IPS-NIHi7 (cell line): ENCODE measurements around the gene ZC2HC1C.
"Not testable (repeated sequence)": the region's sequence is repeated elsewhere in the genome, so short reads cannot be mapped to it uniquely, and the experiment has no call there.

ENCODE experiments used
- DNase-seq: peaks from one replicate; pipeline ENCODE4 v3.0.0; 2012; ENCODE audit warnings: mixed read lengths; ENCODE audit errors: extremely low spot score

The ZC2HC1C gene

GRCh38 chr14:75054421-75054820 lies 15.0 kb upstream of the ZC2HC1C start:
- no peak for DNase-seq

DNA sequence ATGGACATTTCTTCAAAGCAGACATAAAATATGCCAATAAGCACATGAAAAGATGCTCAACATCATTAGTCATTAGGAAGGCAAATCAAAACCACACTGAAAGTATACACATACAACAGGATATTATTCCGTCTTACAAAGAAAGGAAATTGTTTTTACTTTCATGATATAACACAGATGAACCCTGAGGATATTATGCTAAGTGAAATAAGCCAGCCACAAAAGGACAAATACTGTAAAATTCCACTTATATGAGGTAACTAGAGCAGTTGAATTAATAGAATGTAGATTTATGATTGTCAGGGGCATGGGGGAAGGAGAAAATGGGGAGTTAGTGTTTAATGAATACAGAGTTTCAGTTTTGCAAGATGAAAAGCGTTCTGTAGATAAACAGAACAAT lies 9.8 kb upstream of the ZC2HC1C start:
- DNase-seq: no peak

GRCh38 chr14:75060420-75060819 lies 9.0 kb upstream of the ZC2HC1C start:
- DNase-seq: no peak

DNA sequence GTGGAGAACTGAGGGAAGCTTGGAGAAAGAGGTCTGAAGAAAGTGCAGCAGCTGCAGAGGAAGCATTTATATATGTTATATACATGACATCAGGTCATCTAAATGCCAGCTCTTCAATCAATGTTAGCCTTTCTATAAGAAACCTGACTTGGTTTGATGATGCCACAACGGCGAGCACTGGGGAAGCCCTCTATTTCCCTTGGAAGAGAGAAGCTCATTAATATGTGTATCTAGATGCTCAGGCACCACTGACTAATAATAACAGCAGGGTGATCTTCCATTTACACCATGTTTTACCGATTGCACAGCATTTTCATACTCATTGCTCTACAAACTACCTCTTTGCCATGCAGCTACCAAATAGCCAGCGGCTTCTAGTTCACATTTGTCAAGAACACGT lies 6.4 kb upstream of the ZC2HC1C start:
- DNase-seq: no peak

DNA sequence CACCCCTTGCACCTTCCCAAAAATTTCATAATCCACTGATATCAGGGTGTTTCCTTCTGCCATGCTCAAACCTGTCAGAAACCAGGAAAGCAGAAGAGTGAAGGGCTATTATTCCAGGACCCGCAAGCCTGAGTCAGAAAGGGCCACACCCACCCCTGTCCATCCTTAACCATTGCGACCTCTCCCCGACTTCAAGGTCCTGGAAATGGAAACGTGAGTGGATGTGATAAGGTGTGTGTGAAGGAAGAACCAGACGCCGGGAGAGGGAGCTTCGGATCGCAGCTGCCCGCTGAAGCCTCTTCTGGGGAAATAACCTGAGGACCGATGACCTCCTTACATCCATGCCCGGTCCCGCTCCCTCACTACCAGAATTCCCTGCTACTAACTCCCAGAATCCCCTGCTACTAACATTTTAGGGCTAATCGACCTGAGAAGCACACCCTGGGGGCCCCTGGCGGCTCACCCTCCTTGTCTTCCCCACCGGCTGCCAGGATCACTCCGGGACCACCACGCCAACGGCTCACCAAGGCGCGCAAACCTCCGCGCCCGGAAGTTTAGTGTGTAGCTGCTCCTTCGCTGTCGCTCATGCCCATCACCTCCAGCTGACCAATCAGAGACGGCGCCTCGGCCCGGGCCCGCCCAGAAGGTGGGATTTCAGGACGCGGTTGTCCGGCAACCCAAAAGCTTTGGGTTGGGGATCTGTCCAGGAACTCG lies 5.8 kb upstream of the ZC2HC1C start, which contains the start of gene ACYP1:
Gene ACYP1, minus strand, starts transcription at position 534 of the 714 bp plus-strand sequence. Its CDS starts 471 bp downstream, at position 63.
- DNase-seq: peak; percentile 93

GRCh38 chr14:75064205-75064567 lies 5.3 kb upstream of the ZC2HC1C start:
- DNase-seq: no peak

DNA sequence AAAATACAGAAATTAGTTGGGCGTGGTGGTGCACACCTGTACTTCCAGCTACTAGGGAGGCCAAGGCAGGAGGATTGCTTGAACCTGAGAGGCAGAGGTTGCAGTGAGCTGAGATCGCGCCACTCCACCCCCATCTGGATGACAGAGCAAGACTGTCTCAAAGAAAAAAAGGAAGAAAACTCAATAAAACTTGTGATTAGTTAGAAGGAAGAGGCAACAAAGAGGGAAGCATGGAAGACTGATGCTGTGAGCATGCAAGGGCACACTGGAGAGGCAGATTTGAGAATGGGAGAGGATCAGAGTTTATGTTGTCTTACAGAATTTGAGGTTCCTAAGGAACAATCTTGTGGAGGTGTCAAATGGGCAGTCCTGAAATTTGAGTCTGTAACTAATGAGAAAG lies 2.8 kb upstream of the ZC2HC1C start:
- no peak for DNase-seq

DNA sequence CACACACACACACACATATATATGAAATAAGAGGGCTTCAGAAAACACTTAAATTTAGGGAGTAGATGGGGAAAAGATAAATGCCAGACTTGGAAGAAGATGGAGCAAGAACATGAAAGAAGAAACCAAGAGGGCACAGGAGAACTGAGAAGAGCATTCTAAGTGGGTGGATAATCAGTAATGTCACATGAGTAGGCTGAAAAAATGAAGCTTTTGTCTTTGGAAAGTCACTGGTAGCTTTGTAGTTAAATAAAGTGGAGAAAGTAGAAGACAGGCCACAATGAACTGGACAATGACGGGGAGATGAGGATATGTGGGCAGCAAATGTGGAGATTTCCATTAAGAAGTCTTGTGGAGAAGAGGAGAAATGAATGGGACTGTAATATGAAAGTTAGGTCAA lies 2.2 kb upstream of the ZC2HC1C start:
- no peak for DNase-seq

- DNase-seq: not testable (repeated sequence)
These were observed 1.7 kb upstream of the ZC2HC1C start for GRCh38 chr14:75067765-75068164.

GRCh38 chr14:75068294-75069120 lies 934 bp upstream of the ZC2HC1C start:
- DNase-seq: no peak

DNA sequence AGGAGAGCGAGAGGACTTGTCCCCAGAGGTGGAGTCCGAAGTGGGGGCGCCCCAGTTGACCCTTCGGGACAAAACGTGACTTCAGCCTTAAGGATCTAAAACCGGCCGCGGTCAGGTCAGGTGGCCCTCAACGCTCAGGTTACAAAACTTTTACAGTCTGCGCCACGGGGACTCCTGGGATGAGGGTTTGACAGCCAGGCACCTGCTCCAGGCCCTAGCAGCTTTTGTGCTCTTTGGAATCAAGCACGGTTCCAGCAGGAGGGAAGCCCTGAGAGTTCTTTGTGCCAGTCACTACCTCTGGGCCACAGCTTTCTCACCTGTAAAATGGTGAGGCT lies 337 bp downstream of the ZC2HC1C start:
- DNase-seq: peak; percentile 61

DNA sequence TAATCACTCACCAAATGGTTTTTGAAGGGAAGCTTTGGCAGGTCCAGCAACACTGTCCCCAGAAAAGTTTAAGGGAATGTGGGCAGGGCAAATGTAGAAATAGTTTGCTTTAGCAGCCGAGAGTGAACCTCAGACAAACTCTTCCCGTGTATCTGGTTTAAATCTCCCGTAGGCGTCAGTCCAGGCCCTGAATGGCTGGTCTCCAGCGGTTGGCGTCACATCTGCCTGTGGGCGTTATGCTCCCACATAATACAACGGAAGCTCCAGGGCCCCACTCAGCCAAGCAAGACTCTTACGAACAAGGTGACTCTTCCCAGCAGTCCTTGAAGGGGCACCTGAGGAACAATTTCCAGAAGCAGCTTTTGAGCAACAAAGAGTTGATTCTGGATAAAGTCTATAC lies 942 bp downstream of the ZC2HC1C start:
- DNase-seq: no peak

DNA sequence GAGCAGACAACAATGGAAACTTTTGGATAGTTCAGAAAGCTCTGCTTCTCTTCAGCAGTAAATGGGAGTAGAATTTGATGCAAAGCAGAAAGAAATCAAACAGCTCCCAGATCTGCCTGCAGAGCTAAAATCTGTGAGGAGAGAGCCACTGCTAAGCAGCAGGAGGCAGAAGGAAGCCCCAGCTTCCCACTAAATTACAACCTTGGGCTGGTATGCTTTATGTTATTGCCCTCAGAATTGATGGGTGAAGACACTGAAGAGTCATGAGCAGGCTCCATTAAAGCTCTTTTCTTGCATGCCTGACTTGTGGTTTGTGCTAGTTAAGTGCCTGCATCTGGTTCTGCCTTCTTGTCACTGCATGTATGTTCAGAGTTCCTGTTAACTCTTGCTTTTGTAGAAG lies 8.4 kb downstream of the ZC2HC1C start:
- DNase-seq: no peak

DNA sequence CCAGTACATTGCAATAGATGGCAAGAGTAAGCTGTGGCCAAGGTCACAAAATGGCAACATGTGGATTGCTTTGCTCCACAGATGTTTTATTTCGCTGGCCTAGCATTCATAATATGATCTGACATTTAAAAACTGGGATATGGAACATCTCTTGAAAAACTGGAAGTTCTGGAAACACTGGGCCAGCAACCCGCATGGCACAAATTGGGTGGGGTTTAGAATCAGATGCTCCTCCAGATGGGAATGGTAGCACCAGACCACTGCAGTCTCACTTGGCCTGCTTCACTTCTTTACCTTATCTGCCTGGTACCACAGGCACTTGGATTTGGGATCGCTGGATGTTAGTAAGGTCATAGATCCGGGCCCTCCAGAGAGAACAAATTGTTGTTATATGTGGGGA lies 10.1 kb downstream of the ZC2HC1C start:
- DNase-seq: no peak

- no peak for DNase-seq
These were observed 12.3 kb downstream of the ZC2HC1C start for GRCh38 chr14:75081660-75082229.

- no peak for DNase-seq
These were observed 13.8 kb downstream of the ZC2HC1C start for GRCh38 chr14:75083271-75083670.

DNA sequence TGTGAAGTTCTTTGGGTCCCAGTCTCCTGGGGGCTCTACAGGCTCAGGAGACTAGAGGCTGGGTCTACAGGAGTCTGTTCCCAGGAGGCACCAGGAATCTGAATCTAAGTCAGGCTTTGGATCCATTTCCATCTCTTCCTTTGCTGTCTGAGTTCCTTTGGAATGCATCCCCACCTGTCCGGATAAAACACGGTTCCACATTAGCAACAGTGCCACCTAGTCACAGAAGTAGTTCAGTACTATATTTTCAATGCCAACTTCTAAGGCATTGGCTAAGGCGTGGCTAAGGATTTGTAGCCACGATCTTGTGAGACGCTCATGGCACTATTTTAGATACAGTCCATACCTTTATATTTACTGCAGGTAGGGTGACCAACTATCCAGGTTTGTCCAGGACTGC lies 15.1 kb downstream of the ZC2HC1C start:
- DNase-seq: no peak

DNA sequence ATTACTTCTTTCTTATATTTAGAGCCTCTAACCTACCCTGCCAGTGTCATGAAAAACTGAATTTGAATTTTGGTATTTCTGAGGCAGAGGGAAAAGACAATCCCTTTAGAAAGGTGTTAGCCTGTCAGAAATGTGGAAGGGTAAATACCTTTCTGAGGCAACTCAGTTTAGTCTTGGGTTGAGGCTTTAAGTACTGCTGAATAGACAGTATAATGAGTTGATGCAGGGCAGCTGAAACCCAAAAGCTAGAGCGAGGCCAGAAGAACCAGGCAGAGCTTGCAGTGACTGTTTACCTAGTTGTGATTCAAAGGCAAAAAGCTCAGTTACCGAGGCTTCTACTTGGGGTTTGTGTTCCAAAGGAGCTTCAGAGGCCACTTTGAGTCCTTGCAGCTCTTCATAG lies 18.7 kb downstream of the ZC2HC1C start:
- DNase-seq: no peak

- peak; percentile 70 for DNase-seq
These were observed 19.3 kb downstream of the ZC2HC1C start for GRCh38 chr14:75088566-75089373.

GRCh38 chr14:75090353-75090752 lies 20.9 kb downstream of the ZC2HC1C start:
- DNase-seq: no peak

DNA sequence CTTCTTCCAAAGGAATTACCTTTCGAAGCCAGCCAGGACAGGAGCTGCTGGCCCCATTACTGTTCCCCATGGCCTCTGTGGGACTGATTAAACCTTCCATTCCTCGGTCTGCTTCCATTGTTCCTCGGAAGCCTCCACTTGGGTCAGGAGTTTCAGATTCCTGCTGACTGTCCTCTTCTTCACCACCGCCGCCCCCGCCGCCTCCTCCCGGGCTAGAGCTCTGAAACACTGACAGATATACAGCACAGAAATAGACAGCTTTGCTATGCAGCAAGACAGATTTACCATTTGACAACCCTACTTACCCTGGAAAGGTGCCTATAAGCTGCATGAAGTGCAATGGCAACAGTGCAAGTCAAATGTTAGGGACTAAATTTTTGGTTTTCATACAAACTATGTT lies 21.8 kb downstream of the ZC2HC1C start:
- no peak for DNase-seq

DNA sequence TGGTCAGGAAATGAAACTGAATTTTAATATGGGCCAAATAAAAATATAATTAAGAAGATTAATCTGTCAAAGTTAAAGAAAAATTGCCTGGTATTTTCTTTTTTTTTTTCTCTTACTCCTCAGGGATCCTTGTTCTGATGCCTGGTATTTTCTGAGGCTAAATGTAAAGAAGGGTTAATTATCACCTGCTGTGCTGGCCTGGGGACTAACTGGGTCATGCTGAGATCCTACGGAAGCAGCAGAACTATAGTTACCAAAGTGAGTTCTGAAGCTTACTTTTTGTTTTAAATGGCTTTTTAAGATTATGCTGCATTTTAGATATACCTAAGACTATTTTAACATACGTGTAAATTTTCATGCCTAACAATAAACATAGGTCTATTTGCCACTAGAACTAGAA lies 23.3 kb downstream of the ZC2HC1C start:
- peak; percentile 35 for DNase-seq
